ENCODE results near the gene RBPJ.

The RBPJ gene

DNA sequence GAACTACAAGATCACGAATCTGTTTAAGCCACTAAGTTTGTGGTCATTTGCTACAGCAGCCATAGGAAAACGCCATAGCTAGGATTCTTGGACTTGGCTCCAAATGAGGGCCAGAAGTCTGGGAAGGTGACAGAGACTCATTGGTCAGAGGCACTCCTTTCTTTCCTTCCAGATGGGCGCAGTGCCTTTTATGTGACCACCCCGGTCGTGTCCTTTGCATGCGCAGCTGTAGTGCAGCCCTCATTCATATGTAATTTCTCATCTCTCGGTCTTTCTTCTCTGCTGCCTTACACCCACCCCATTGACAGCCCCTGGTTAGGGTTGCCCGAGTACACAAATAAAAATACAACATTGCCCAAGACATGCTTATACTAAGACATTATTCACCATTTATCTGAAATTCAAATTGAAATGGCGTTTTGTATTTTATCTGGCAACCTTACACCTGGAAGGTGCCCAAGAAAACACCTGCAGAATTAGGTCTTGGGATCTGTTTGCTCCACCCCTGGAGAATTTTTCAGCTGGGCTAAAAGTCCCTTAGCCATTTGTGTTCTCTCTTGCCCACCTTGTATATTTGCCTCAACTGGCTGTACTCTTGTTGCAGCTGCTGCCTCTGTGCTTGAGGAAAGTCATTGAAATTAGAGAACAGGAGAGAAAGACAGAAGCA is 147.6 kb downstream of the RBPJ start:
- FAIRE-seq, result no peak
- no peak for TF ChIP-seq POLR2A (IDR thresholded peaks at IDR 0.05; ENCODE audit: low read depth, low read length)

DNA sequence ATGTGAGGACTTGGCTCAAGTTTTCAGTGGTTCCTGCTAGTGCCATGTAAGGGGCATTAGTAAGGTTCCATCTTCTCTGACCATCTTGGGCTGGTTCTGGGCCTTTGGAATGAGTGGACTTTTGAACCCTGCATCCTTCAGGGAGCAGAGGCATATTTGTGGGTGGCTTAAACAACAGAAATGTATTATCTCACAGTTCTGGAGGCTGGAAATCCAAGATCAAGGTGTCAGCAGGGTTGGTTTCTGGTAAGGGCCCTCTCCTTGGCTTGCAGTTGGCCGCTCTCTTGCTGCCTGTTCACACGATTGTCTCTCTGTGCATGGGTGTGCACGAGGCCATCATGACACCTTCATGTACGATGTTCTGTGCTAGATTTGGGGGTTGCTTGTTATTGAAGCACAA is 148.2 kb downstream of the RBPJ start:
- DNase-seq (ENCODE audit: insufficient read length, low spot score) (no peak), FAIRE-seq (no peak)
- TF ChIP-seq POLR2A (IDR thresholded peaks at IDR 0.05; ENCODE audit: low read depth, low read length), result no peak

More for the DNA sequence above, 147.6 kb downstream of the RBPJ start:
- no peak for DNase-seq (ENCODE audit: insufficient read length, low spot score)

DNA sequence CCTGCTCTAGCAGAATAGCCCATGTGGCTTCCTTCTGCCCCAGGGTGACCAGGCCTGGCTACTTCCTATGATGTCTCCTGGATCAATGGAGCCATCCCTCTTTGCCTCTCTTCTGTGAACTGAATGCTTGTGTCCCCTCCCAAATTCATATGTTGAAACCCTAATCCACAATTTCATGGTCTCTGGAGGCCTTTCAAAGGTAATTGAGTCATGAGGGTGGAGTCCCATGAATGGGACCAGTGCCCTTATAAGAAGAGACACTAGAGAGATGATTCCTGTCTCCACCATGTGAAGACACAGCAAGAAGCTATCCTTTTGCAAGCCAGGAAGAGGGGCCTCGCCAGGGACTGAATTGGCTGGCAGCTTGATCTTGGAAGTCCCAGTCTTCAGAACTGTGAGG is 151.1 kb downstream of the RBPJ start:
- FAIRE-seq (no peak), DNase-seq (ENCODE audit: insufficient read length, low spot score) (no peak)

DNA sequence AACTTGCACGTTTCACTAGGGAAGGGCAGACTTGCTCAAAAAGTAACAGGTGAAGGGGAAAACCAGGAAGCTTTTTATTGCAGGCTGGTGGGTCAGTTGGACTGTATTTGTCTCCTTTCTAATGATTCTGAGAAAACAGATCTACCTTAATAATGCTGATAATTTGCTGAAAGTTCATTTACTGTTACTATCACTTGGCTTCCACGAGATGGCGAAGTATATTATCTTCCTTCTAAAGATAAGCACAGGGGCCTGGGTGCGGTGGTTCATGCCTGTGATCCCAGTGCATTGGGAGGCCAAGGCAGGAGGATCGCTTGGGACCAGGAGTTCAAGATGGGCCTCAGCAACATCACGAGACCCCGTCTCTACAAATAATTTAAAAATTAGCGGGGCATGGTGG is 153.1 kb downstream of the RBPJ start:
- DNase-seq (ENCODE audit: insufficient read length, low spot score) (no peak), FAIRE-seq (no peak)
- TF ChIP-seq POLR2A (IDR thresholded peaks at IDR 0.05; ENCODE audit: low read depth, low read length), result no peak

More for the DNA sequence above, 151.1 kb downstream of the RBPJ start:
- no peak for TF ChIP-seq POLR2A (IDR thresholded peaks at IDR 0.05; ENCODE audit: low read depth, low read length)

DNA sequence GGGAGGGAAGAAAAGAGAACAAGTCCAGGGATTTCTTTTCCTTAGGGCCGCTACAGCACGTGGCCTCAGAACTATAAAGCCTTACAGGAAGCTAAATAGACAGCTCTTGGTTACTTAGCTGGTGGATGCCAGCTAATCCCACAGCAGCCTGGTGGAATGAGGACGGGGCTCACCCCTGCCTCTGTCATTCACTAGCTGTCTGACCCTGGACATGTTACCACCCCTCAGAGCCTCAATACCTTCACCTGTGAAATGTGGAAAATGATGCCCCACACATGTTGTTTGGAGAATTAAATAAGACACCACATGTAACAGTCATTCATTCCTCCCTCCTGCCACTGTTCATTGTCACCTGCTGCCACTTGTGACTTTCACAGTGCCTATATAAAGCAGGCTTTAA is 153.7 kb downstream of the RBPJ start:
- TF ChIP-seq POLR2A (IDR thresholded peaks at IDR 0.05; ENCODE audit: low read depth, low read length), result no peak
- DNase-seq (ENCODE audit: insufficient read length, low spot score) (no peak), FAIRE-seq (no peak)

DNA sequence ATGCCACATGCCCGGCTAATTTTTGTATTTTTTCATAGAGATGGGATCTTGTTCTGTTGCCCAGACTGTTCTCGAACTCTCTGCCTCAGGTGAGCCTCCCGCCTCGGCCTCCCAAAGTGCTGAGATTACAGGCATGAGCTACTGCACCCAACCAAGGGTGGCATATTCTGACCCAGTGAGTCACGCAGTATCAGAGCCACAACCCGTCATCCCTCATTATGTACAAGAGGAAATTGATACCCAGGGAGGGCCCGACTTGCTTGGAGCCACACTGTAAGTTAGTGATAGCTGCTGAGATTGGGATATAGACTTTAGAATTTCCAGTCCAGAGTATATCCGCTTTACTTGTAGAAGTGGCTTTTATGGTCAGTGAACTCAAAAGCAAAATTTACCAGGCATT is 154.9 kb downstream of the RBPJ start:
- TF ChIP-seq POLR2A (IDR thresholded peaks at IDR 0.05; ENCODE audit: low read depth, low read length), result no peak
- FAIRE-seq (no peak), DNase-seq (ENCODE audit: insufficient read length, low spot score) (no peak)

GRCh38 chr4:26476545-26476944 is 155.7 kb downstream of the RBPJ start:
- no peak for FAIRE-seq
- no peak for DNase-seq (ENCODE audit: insufficient read length, low spot score)
- no peak for TF ChIP-seq POLR2A (IDR thresholded peaks at IDR 0.05; ENCODE audit: low read depth, low read length)

DNA sequence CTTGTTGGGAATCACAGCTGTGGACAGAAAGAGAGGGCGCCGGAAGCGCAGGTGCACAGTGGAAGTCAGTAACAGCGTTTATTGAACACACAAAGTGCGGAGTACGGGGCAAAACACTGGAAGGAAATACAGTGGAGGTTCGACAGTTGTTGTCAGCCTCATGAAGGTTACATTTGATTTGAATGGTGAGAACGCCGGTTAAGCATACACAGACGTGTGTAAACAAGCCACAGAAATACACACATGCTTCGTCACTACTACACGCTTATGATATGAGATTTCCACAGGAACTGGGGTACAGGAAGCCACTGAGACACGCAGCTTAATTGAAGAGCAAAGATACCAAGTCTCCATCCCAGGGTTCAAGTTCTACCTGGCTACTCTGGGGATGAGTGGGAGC is 157.5 kb downstream of the RBPJ start:
- DNase-seq (ENCODE audit: insufficient read length, low spot score), result no peak
- no peak for TF ChIP-seq POLR2A (IDR thresholded peaks at IDR 0.05; ENCODE audit: low read depth, low read length)

GRCh38 chr4:26482508-26483462 is 162.0 kb downstream of the RBPJ start:
- TF ChIP-seq POLR2A (IDR thresholded peaks at IDR 0.05; ENCODE audit: low read depth, low read length), result no peak
- DNase-seq (ENCODE audit: insufficient read length, low spot score) (no peak), FAIRE-seq (no peak)

More for the DNA sequence above, 157.5 kb downstream of the RBPJ start:
- no peak for FAIRE-seq

GRCh38 chr4:26484032-26484515 is 163.3 kb downstream of the RBPJ start:
- DNase-seq (ENCODE audit: insufficient read length, low spot score), result no peak
- no peak for TF ChIP-seq POLR2A (IDR thresholded peaks at IDR 0.05; ENCODE audit: low read depth, low read length)
- no peak for FAIRE-seq

GRCh38 chr4:26484516-26484915 is 163.7 kb downstream of the RBPJ start:
- no peak for DNase-seq (ENCODE audit: insufficient read length, low spot score)
- FAIRE-seq, result no peak

More at GRCh38 chr4:26484516-26484915, 163.7 kb downstream of the RBPJ start:
- no peak for TF ChIP-seq POLR2A (IDR thresholded peaks at IDR 0.05; ENCODE audit: low read depth, low read length)

Measured in H54 (cell line).